ENCODE measurements around the gene CTSH.

DNA sequence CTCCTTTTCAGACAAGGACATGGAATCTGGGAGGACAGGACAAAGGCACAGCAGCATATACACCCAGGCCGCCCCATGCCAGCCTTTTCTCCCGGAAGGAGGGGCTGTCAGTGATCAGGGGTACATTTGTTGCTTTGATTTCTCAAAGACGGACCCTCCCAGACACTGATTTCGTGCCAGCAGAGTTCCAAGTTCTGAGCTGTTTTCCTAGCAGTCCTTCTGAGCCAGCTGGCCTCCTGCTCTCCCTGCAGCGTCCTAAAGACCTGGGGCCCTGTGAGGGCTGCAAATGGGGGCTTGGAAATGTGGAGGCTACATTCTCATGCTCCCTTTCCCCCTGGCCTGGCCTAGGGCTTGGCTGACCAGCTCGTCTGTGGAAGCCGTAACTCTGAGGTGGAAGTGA, 22.3 kb downstream of the CTSH start:
- TF ChIP-seq POLR2AphosphoS5 (IDR thresholded peaks at IDR 0.05; ENCODE audit: low read depth, low read length) (no peak), TAF1 (IDR thresholded peaks at IDR 0.05; ENCODE audit: borderline replicate concordance, low read depth, low read length) (no peak), POLR2A (IDR thresholded peaks at IDR 0.05; ENCODE audit: low read depth, low read length) (no peak)
